Vein endothelial cell (primary cell): ENCODE data around the gene OR9A2. TPM values are rescaled to one million over a fixed set of nuclear protein-coding genes. Genes with fewer than 3 reads are reported as not detected.

Source experiments
- total RNA-seq: library from RNA; depleted of rRNA; stranded (reverse); fragments of >200 nt; gene quantifications from 2 replicates; pipeline ENCODE4 v1.2.3, GENCODE V29; 2012

The OR9A2 gene, protein sequence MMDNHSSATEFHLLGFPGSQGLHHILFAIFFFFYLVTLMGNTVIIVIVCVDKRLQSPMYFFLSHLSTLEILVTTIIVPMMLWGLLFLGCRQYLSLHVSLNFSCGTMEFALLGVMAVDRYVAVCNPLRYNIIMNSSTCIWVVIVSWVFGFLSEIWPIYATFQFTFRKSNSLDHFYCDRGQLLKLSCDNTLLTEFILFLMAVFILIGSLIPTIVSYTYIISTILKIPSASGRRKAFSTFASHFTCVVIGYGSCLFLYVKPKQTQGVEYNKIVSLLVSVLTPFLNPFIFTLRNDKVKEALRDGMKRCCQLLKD
- total RNA-seq = 0.33 TPM in 1 of 2 replicates, not detected in the other

DNA sequence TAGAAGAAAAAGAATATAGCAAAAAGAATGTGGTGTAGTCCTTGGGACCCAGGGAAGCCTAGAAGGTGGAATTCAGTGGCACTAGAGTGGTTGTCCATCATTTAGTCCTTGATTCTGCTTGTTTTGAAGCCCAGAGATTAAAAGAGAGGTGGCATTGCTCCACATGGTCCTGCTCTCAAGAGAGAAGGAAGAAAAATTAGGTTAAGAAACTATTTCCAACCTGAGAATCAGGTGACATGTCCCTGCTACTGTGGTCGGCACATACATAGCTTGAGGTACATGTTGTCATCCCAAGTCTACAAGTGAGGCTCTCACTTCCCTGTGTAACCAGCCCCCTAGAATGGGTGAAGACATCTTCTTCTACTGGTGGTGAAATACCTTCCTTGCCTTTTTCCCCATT, at the start of gene OR9A2:
OR9A2 (minus strand) TSS at position 101 of the 400 bp plus-strand sequence; CDS start at position 101, 0 bp downstream.

DNA sequence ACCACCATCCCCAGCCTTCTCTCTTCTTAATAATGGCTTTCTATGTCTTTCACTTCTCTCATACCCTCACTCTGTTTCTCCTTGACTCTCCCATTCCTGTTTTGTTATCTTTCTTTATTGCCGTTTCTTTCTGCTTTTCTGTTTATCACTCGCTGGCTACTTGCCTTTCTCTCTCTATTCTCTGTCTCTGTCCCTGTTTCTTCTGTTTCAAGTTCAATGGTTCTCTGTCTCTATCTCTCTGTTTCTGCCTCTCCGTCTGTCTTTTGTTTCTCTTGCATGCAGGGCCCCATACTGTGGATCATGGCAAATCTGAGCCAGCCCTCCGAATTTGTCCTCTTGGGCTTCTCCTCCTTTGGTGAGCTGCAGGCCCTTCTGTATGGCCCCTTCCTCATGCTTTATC, 25.1 kb upstream of the OR9A2 start, which contains the start of gene OR6V1:
OR6V1 (plus strand) TSS at position 301 of the 400 bp plus-strand sequence; CDS start at position 301, 0 bp downstream.

Other genes starting within 250 kb of the OR9A2 start
- 1.4 and 2.0 TPM in 2 replicates for gene EPHB6, start 172.1 kb downstream of the OR9A2 start, total RNA-seq
- not detected in 2 replicates for gene TRPV6, start 141.4 kb downstream of the OR9A2 start, total RNA-seq
- gene TRPV5, start 93.4 kb downstream of the OR9A2 start, total RNA-seq = 0.10 TPM in 1 of 2 replicates, not detected in the other
- not detected in 2 replicates for gene LLCFC1, start 87.6 kb downstream of the OR9A2 start, total RNA-seq
- not detected in 2 replicates for gene KEL, start 64.8 kb downstream of the OR9A2 start, total RNA-seq
- not detected in 2 replicates for gene OR6V1, start 25.2 kb upstream of the OR9A2 start, total RNA-seq
- not detected in 2 replicates for gene PIP, start 104.9 kb upstream of the OR9A2 start, total RNA-seq
- not detected in 2 replicates for gene TAS2R39, start 156.3 kb upstream of the OR9A2 start, total RNA-seq
- gene TAS2R40, start 194.9 kb upstream of the OR9A2 start, total RNA-seq = not detected in 2 replicates
- gene GSTK1, start 236.3 kb upstream of the OR9A2 start, total RNA-seq = 73.5 and 81.7 TPM in 2 replicates